K562 (cell line): Measurements from ENCODE around the gene ARHGAP9. TPM values are rescaled to one million over a fixed set of nuclear protein-coding genes. Genes with fewer than 3 reads are reported as not detected.

Source experiments
- ATAC-seq: fragments of 200-7000 bp; cut with Tn5 transposase; 3 replicates; pipeline ENCODE4 v1.9.1; 2020; ENCODE audit warnings: moderate library complexity
- BruUV-seq: library from RNA; stranded (reverse); fragments of 400-500 nt; replicated peaks from 2 replicates; lab custom pipeline; 2021; lab: Mats Ljungman, UMichigan
- CTCF ChIA-PET: fragments of 300-600 bp; formaldehyde crosslinking; extraction: SDS; loops from one replicate; lab custom pipeline; 2021; ENCODE audit warnings: low intra/inter-chr PET ratio; lab: Yijun Ruan, JAX
- POLR2A ChIA-PET: fragments of 300-600, 350-650 bp; sonication (Branson Sonifier 250); formaldehyde crosslinking; extraction: SDS; loops from one replicate; lab custom pipeline; 2021; ENCODE audit warnings: antibody characterized with exemption, inconsistent platforms; lab: Yijun Ruan, JAX
- DNase-seq, 4 experiments: peaks; one replicate each; pipeline versions ENCODE4 v3.0.0 to v3.0.0-alpha.2; 2011 to 2018; ENCODE audit warnings: low spot score in 3 of 4, mixed read lengths in 3 of 4; ENCODE audit errors: extremely low read depth in 1 of 4
- FAIRE-seq: peaks from 2 replicates; lab custom pipeline; 2011; peaks lifted over from hg19 to GRCh38; lab: Jason Lieb, UNC
- H2AFZ ChIP-seq: 2 replicates; pipeline ENCODE4 v1.6.0; 2011; ENCODE audit warnings: low read depth, low read length, control low read depth, inconsistent platforms
- H3K27ac ChIP-seq: fragments of 200-600 bp; 3 replicates; pipeline ENCODE4 v1.8.0; 2011; ENCODE audit warnings: low read depth, mild to moderate bottlenecking, control low read depth, inconsistent platforms, low read length, moderate library complexity, mixed read lengths; ENCODE audit errors: extremely low read depth
- H3K27me3 ChIP-seq, 2 experiments: fragments of 300-600 bp in 1 of 2; 2 replicates in 1 of 2; 3 replicates in 1 of 2; pipeline versions ENCODE4 v1.6.0 to v1.8.0; 2011; ENCODE audit warnings: inconsistent platforms in 2 of 2, low read length in 2 of 2, mild to moderate bottlenecking in 1 of 2, mixed read lengths in 1 of 2, moderate library complexity in 1 of 2; ENCODE audit not compliant: control insufficient read depth in 2 of 2, insufficient read depth in 2 of 2
- H3K36me3 ChIP-seq: fragments of 300-600 bp; 3 replicates; pipeline ENCODE4 v1.8.0; 2011; ENCODE audit warnings: mild to moderate bottlenecking, low read length, inconsistent platforms; ENCODE audit not compliant: control insufficient read depth, insufficient read depth
- H3K4me1 ChIP-seq, 2 experiments: fragments of 200-600 bp in 1 of 2; replicated peaks in 1 of 2; 2 replicates in 1 of 2; 3 replicates in 1 of 2; pipeline versions ENCODE4 v1.5.1 to v1.8.0; 2011; ENCODE audit warnings: inconsistent platforms in 2 of 2, low read length in 2 of 2, mild to moderate bottlenecking in 1 of 2, mixed read lengths in 1 of 2, moderate library complexity in 1 of 2; ENCODE audit not compliant: control insufficient read depth in 2 of 2, insufficient read depth in 2 of 2
- H3K4me2 ChIP-seq: 2 replicates; pipeline ENCODE4 v1.6.1; 2011; ENCODE audit warnings: low read length, control low read depth, inconsistent platforms, mixed read lengths; ENCODE audit not compliant: insufficient read depth
- H3K4me3 ChIP-seq: fragments of 200-600 bp; sonication (generic), shearing (Covaris generic); 2 replicates; pipeline ENCODE4 v1.5.1; 2016; ENCODE audit warnings: control low read depth, inconsistent platforms
- H3K79me2 ChIP-seq: fragments of 200-600 bp; 3 replicates; pipeline ENCODE4 v1.8.0; 2011; ENCODE audit warnings: low read length, inconsistent platforms; ENCODE audit not compliant: control insufficient read depth, insufficient read depth
- H3K9ac ChIP-seq, 2 experiments: 2 replicates each; pipeline versions ENCODE4 v1.6.0 to v1.6.1; 2011; ENCODE audit warnings: low read depth in 2 of 2, low read length in 2 of 2, control low read depth in 1 of 2, inconsistent platforms in 1 of 2, mild to moderate bottlenecking in 1 of 2, mixed read lengths in 1 of 2; ENCODE audit not compliant: insufficient read depth in 1 of 2
- H3K9me1 ChIP-seq: one replicate; pipeline ENCODE4 v1.6.0; 2011; ENCODE audit warnings: inconsistent platforms, mild to moderate bottlenecking, low read length, moderate library complexity; ENCODE audit not compliant: control insufficient read depth, insufficient read depth
- H3K9me3 ChIP-seq: replicated peaks from 2 replicates; pipeline ENCODE4 v1.5.1; 2011; ENCODE audit warnings: low read depth, low read length, inconsistent platforms; ENCODE audit not compliant: control insufficient read depth, insufficient read depth
- H4K20me1 ChIP-seq: replicated peaks from 2 replicates; pipeline ENCODE4 v1.6.1; 2011; ENCODE audit warnings: low read length, inconsistent platforms, mixed read lengths; ENCODE audit not compliant: control insufficient read depth, insufficient read depth
- BRF1 ChIP-seq: IDR thresholded peaks from 3 replicates; pipeline ENCODE4 v1.6.1; 2011; ENCODE audit warnings: borderline replicate concordance, mild to moderate bottlenecking; ENCODE audit not compliant: insufficient read length; ENCODE audit errors: extremely low read depth
- CHCHD3 ChIP-seq: fragments of 250-450 bp; sonication (Bioruptor Pico); IDR thresholded peaks from 2 replicates; pipeline ENCODE4 v2.1.2; 2022; ENCODE audit warnings: mild to moderate bottlenecking
- DDX20 ChIP-seq: fragments of 450-650 bp; IDR thresholded peaks from 2 replicates; pipeline ENCODE4 v1.6.1; 2016; ENCODE audit warnings: missing genetic modification characterization, low read depth, mild to moderate bottlenecking, missing compliant biosample characterization, moderate library complexity
- EHMT2 ChIP-seq: fragments of 450-650 bp; IDR thresholded peaks from 2 replicates; pipeline ENCODE4 v1.6.1; 2018; ENCODE audit warnings: antibody characterized with exemption
- ESRRA ChIP-seq: fragments of 450-650 bp; IDR thresholded peaks from 2 replicates; pipeline ENCODE4 v1.6.1; 2014; ENCODE audit warnings: low read depth, mild to moderate bottlenecking, moderate library complexity, borderline replicate concordance
- HDGF ChIP-seq: fragments of 450-650 bp; IDR thresholded peaks from 2 replicates; pipeline ENCODE4 v1.6.1; 2016
- MECOM ChIP-seq: fragments of 250-450 bp; sonication (Bioruptor Pico); IDR thresholded peaks from 2 replicates; pipeline ENCODE4 v1.8.0; 2022; ENCODE audit warnings: inconsistent platforms
- MTF1 ChIP-seq: fragments of 250-450 bp; sonication (Bioruptor Pico); IDR thresholded peaks from 2 replicates; pipeline ENCODE4 v1.9.0; 2021; ENCODE audit warnings: moderate library complexity, mild to moderate bottlenecking, inconsistent platforms, borderline replicate concordance
- NCOA4 ChIP-seq: fragments of 450-650 bp; IDR thresholded peaks from 2 replicates; pipeline ENCODE4 v1.6.1; 2018; ENCODE audit warnings: mild to moderate bottlenecking; ENCODE audit not compliant: partially characterized antibody
- SETDB1 ChIP-seq: IDR thresholded peaks from one replicate; pipeline ENCODE4 v1.6.1; 2012; ENCODE audit warnings: low read length, control low read depth, inconsistent platforms
- TBL1XR1 ChIP-seq, 2 experiments: IDR thresholded peaks; 2 replicates each; pipeline ENCODE4 v1.6.1; 2012; ENCODE audit warnings: improper control_type of control experiment in 2 of 2, low read length in 2 of 2, mild to moderate bottlenecking in 1 of 2
- THRAP3 ChIP-seq: fragments of 450-650 bp; IDR thresholded peaks from 2 replicates; pipeline ENCODE4 v1.6.1; 2016; ENCODE audit warnings: mild to moderate bottlenecking, inconsistent platforms, borderline replicate concordance
- TRIM28 ChIP-seq: fragments of 450-650 bp; IDR thresholded peaks from 2 replicates; pipeline ENCODE4 v1.6.1; 2017
- XRCC5 ChIP-seq: fragments of 200-400 bp; formaldehyde crosslinking; IDR thresholded peaks from 2 replicates; pipeline ENCODE4 v1.6.1; 2017; ENCODE audit warnings: low read depth, mild to moderate bottlenecking, low read length
- ZKSCAN1 ChIP-seq: fragments of 150-350 bp; IDR thresholded peaks from 2 replicates; pipeline ENCODE4 v1.6.1; 2016; ENCODE audit warnings: low read depth, low read length
- ZKSCAN3 ChIP-seq: fragments of 250-450 bp; sonication (Bioruptor Pico); IDR thresholded peaks from 2 replicates; pipeline ENCODE4 v1.4.0; 2020
- ZNF175 ChIP-seq: fragments of 200-800 bp; sonication (Bioruptor generic); IDR thresholded peaks from 2 replicates; pipeline ENCODE4 v1.6.1; 2016; ENCODE audit warnings: low read depth, mild to moderate bottlenecking, missing genetic modification characterization, missing compliant biosample characterization
- ZNF184 ChIP-seq: sonication (generic); formaldehyde crosslinking; IDR thresholded peaks from 2 replicates; pipeline ENCODE4 v1.5.0; 2020; ENCODE audit warnings: missing genetic modification reagents
- ZNF24 ChIP-seq: fragments of 450-650 bp; IDR thresholded peaks from 2 replicates; pipeline ENCODE4 v1.6.1; 2016
- ZNF586 ChIP-seq: fragments of 450-650 bp; formaldehyde crosslinking; conservative IDR thresholded peaks from 2 replicates; pipeline ENCODE4 v1.4.0; 2020; ENCODE audit warnings: mild to moderate bottlenecking, moderate library complexity
- WGBS: fragments of 100-300 bp; shearing (Covaris generic); methylation state at CpG from one replicate; pipeline ENCODE4 v1.1.6; 2016; ENCODE audit warnings: low coverage, mixed read lengths; ENCODE audit not compliant: insufficient coverage; ENCODE audit errors: missing lambda C conversion rate; 5-methylcytosine and 5-hydroxymethylcytosine counted together
- in situ Hi-C: fragments of 300-500 bp; cut with MboI; formaldehyde crosslinking; loops from 4 replicates; pipeline ENCODE4 v1.15.0; 2018; ENCODE audit warnings: inconsistent platforms, mixed read lengths
- intact Hi-C: fragments of 100-400 bp; cut with micrococcal nuclease; formaldehyde crosslinking; loops from 2 replicates; pipeline ENCODE4 v1.14.2; 2022
- polyA plus RNA-seq, 8 experiments: library from polyadenylated mRNA; depleted of rRNA in 4 of 8; stranded (reverse) in 5 of 8; unstranded in 3 of 8; fragments of >200 nt; fragmentation: Nextera tagmentation in 2 of 8; fragmentation: Illumina TruSeq in 1 of 8; extraction: Ambion mirVana in 2 of 8; extraction: Trizol in 1 of 8; gene quantifications; 2 replicates each; pipeline versions ENCODE4 v1.2.1 to v1.2.3, GENCODE V29; 2011 to 2014; ENCODE audit warnings: inconsistent platforms in 1 of 8, missing spikeins in 1 of 8
- total RNA-seq, 7 experiments: library from RNA; depleted of rRNA in 6 of 7; stranded (reverse); fragments of >200 nt in 6 of 7; fragmentation: Illumina TruSeq in 2 of 7; extraction: Trizol in 2 of 7; gene quantifications; 2 replicates each; pipeline versions ENCODE4 v1.2.1 to v1.2.3, GENCODE V29; 2011 to 2021; ENCODE audit warnings: low replicate concordance in 1 of 7
- TF ChIP-seq, protein P1 (sequence below): fragments of 450-650 bp; formaldehyde crosslinking; conservative IDR thresholded peaks from 2 replicates; pipeline ENCODE4 v1.4.0; 2022; ENCODE audit warnings: mild to moderate bottlenecking, missing genetic modification characterization
- TF ChIP-seq, protein P2 (sequence below): fragments of 450-650 bp; IDR thresholded peaks from 2 replicates; pipeline ENCODE4 v1.6.1; 2016

ARHGAP9 gene
- total and polyA plus RNA-seq, 9 of the 15 experiments (the other 6 are each of a cell fraction or from before 2014, with no cell fraction given) = 1.5 to 10.2 (median 5.1) TPM

DNA sequence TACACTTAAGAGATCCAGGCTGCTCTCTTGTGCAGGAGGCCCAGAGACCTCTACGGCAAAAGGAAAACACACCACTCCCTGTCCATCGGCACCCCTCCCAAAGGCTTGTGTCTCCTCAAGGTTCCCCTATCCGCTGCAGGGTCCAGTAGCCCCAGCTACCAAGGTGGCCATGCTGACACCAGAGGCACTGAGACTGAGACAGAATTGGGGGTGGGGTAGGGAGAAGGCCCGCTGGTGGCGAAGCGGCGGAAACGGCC, 40.1 kb upstream of the ARHGAP9 start (continued):
- TF ChIP-seq BRF1 = no peak
- no peak for TF ChIP-seq XRCC5

DNA sequence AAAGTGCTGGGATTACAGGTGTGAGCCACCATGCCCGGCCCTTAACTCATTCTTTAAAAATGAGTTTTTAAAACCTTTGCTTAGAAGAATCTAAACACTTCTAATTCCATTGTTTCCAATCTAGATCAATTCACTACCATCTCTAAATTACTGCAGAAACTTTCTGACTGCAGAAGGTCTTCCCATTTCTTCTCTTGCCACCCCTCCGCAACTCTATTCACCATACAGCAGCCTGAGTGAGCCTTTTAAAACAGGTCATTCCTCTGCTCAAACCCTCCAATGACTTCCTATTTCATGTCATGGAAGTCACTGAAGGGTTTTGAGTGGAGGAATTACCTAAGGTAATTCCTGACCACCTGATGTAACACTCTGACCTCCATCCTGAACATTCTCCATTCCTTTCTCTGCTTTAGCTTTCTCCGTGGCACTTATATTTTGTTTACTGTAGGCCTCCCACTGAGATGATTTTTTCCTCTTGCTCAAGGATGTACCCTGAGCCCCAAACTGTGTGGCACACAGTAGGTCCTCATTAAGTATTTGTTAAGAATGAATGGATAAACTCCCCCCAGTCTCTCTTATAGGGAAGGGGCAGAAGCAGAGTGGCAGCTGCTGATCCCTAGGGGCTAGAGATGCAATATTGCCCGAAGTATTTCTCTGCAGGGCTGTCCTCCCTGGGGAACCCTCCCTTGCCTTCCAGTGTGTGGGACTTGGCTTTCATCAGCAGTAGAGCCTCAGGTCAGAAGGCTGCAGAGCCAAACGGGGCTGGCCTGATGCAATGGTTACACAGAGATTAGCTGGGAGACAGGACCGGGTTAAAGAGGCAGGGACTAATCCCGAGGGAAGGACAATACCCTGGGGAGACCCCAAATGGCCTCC, 39.5 kb upstream of the ARHGAP9 start:
- Histone ChIP-seq H3K4me3 (peak overlapping the region; percentile 86), H3K4me2 (peak overlapping the region; percentile 99), H3K9me3 (no peaks in the 10 kb centered on the region), H3K27me3 (no peaks in the 10 kb centered on the region), H3K36me3 (peaks cover 63% of the 10 kb centered on the region), H3K79me2 (peaks cover 53% of the 10 kb centered on the region), H3K4me1 (peaks cover 23 to 37% of the 10 kb centered on the region in 2 experiments), H3K9ac (peak overlapping the region; percentile 94 to 100), H3K9me1 (peaks cover 7% of the 10 kb centered on the region), H4K20me1 (peaks cover 52% of the 10 kb centered on the region), H2AFZ (no peak overlapping the region), H3K27ac (peak overlapping the region; percentile 99)
- CTCF ChIA-PET = no interaction called here
- FAIRE-seq (no peak), DNase-seq (peak in 1 of 4 experiments; percentile 42), ATAC-seq (peak; percentile 0; the same call in 1 of the 3 replicates)
- POLR2A ChIA-PET = interaction anchor here (0.7 to 10.1 kb wide), 34 partner anchors 9 to 794 kb away, joined by 3 to 184 read pairs (median 4); partner anchors contain the start of genes ARHGEF25, B4GALNT1, CDK4 and DCTN2
- BruUV-seq = no TSS peak
- WGBS = 10% methylated on average over 7 of the region's 7 CpGs
- intact Hi-C loops = no loop called here
- in situ Hi-C loops = no loop called here
- no peak for TF ChIP-seq MTF1
- 0 out of 4 replicates have a peak, but pooled peaks of 1 of the 2 experiments have one; percentile 38 for TF ChIP-seq TBL1XR1 (IDR thresholded peaks at IDR 0.05; ENCODE audit: low read length in 2 of 2)
- peak; percentile 97 for TF ChIP-seq ZKSCAN1
- no peak for TF ChIP-seq ZKSCAN3 (CRISPR knock-in tag)
- TF ChIP-seq THRAP3 = peak; percentile 57; the same call in 1 of the 2 replicates
- TF ChIP-seq, protein P1, sequence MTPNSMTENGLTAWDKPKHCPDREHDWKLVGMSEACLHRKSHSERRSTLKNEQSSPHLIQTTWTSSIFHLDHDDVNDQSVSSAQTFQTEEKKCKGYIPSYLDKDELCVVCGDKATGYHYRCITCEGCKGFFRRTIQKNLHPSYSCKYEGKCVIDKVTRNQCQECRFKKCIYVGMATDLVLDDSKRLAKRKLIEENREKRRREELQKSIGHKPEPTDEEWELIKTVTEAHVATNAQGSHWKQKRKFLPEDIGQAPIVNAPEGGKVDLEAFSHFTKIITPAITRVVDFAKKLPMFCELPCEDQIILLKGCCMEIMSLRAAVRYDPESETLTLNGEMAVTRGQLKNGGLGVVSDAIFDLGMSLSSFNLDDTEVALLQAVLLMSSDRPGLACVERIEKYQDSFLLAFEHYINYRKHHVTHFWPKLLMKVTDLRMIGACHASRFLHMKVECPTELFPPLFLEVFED = 0 out of 2 replicates have a peak, but pooled peaks have one; percentile 34
- TF ChIP-seq SETDB1 = no peak
- TF ChIP-seq NCOA4 = no peak
- no peak for TF ChIP-seq ZNF24
- TF ChIP-seq ZNF175 (CRISPR knock-in tag) = no peak
- no peak for TF ChIP-seq TRIM28
- no peak for TF ChIP-seq EHMT2
- no peak for TF ChIP-seq ESRRA
- TF ChIP-seq ZNF586 (CRISPR knock-in tag) = no peak
- no peak for TF ChIP-seq ZNF184 (CRISPR knock-in tag)
- TF ChIP-seq DDX20 = no peak
- TF ChIP-seq MECOM (CRISPR knock-in tag) = no peak
- TF ChIP-seq, protein P2, sequence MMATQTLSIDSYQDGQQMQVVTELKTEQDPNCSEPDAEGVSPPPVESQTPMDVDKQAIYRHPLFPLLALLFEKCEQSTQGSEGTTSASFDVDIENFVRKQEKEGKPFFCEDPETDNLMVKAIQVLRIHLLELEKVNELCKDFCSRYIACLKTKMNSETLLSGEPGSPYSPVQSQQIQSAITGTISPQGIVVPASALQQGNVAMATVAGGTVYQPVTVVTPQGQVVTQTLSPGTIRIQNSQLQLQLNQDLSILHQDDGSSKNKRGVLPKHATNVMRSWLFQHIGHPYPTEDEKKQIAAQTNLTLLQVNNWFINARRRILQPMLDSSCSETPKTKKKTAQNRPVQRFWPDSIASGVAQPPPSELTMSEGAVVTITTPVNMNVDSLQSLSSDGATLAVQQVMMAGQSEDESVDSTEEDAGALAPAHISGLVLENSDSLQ = no peak
- no peak for TF ChIP-seq CHCHD3 (CRISPR knock-in tag)
- no peak for TF ChIP-seq HDGF
